ENCODE data around the gene RILP. TPM values are rescaled to one million over a fixed set of nuclear protein-coding genes. Genes with fewer than 3 reads are reported as not detected.

Gene RILP
- total and polyA plus RNA-seq, 12 donors = 47.5 to 152 (median 63.2) TPM

- Histone ChIP-seq H3K4me1 (peaks cover 3 to 54% (median 24%) of the 10 kb centered on the region in 9 donors), H3K27ac (peak overlapping the region; percentile 68 to 99 (median 92)), H3K9me3 (no peaks in the 10 kb centered on the region), H3K36me3 (peaks cover 0 to 23% (median 0%) of the 10 kb centered on the region in 9 donors), H3K27me3 (no peaks in the 10 kb centered on the region), H3K4me3 (peak overlapping the region; percentile 73 to 93 (median 80))
- 6 to 7% methylated on average over 45 of the region's 45 CpGs for WGBS, 2 donors
- intact Hi-C loops (cut with DNase I) = loop anchor here in 9 of 10 donors (1.0 to 5.0 kb wide), 6 partner anchors 19 to 57 kb away; partner anchors contain the start of gene RILP (in 1 of the 9)
- ATAC-seq = peak in 6 of 8 donors; percentile 17 to 31 (median 19)
- peak; percentile 63 to 71 for DNase-seq
- TF ChIP-seq, protein P1, sequence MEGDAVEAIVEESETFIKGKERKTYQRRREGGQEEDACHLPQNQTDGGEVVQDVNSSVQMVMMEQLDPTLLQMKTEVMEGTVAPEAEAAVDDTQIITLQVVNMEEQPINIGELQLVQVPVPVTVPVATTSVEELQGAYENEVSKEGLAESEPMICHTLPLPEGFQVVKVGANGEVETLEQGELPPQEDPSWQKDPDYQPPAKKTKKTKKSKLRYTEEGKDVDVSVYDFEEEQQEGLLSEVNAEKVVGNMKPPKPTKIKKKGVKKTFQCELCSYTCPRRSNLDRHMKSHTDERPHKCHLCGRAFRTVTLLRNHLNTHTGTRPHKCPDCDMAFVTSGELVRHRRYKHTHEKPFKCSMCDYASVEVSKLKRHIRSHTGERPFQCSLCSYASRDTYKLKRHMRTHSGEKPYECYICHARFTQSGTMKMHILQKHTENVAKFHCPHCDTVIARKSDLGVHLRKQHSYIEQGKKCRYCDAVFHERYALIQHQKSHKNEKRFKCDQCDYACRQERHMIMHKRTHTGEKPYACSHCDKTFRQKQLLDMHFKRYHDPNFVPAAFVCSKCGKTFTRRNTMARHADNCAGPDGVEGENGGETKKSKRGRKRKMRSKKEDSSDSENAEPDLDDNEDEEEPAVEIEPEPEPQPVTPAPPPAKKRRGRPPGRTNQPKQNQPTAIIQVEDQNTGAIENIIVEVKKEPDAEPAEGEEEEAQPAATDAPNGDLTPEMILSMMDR (IDR thresholded peaks at IDR 0.05) = peak; percentile 33 to 76 (median 60)
Measured at GRCh38 chr17:1629504-1630310, 20.0 kb downstream of the RILP start.

- Histone ChIP-seq H3K27me3 (no peaks in the 10 kb centered on the region), H3K4me1 (peaks cover 3 to 54% (median 21%) of the 10 kb centered on the region in 9 donors), H3K27ac (peak overlapping the region; percentile 68 to 99 (median 92)), H3K36me3 (peaks cover 0 to 16% (median 0%) of the 10 kb centered on the region in 9 donors), H3K4me3 (peak overlapping the region; percentile 73 to 93 (median 80)), H3K9me3 (no peaks in the 10 kb centered on the region)
- intact Hi-C loops (cut with DNase I) = loop anchor here in 7 of 10 donors (1.0 to 5.0 kb wide), 6 partner anchors 20 to 57 kb away; partner anchors contain the start of gene RILP (in 1 of the 7)
- DNase-seq = peak; percentile 92 to 95
- WGBS, 2 donors = 0 to 1% methylated on average over 66 to 77 of the region's 77 CpGs
- TF ChIP-seq, protein P1 (IDR thresholded peaks at IDR 0.05) = peak in 8 of 9 donors; percentile 35 to 73 (median 48)
- peak; percentile 84 to 92 (median 90) for ATAC-seq
Measured at GRCh38 chr17:1628856-1629503, 20.7 kb downstream of the RILP start.

DNA sequence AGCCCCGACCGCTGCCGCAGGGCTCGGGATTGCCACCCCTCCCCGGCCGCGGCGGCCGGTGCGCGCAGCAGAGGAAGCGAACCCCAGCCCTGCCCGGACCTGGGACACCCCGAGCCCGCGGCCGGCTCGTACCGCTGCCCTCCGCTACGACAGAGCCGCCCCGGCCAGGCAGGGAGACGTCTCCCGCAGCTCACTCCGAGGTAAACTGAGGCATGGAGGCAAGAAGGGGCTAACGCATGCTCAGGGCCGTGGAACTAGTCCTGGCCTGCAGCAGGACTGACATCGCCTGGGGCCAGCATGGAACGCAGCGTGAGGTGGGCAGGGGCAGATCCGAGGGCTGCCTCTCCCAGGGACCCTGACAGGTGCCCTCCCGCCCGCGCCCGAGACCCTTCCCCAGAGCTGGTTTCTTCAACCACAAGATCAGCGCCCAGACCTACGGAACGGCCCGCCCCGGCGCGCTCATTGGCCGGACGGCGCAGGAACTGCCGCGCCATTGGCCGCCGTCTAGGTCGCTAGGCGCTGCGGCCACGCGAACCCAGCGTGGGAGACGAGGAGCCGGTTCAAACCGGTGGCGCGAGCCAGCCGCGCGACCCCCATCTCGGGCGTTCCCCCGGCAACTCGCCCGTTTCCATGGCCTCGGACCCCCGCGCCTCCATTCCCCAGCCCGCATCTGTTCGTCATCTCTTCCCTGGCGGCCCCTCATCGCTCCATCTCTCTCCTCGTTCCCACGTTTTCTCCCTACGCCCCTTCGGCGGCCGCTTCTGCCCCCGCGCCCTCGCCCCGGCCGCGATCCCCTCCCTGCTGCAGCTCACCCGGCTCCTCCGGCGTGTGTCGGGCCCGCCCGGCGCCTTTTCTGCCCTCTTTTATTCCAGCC lies 21.4 kb downstream of the RILP start, which contains the start of gene SLC43A2:
Gene SLC43A2 (minus strand): TSS at position 853 of the 874 bp plus-strand sequence. CDS start 960 bp downstream, outside the sequence.
- H3K4me3 ChIP-seq = peak within 1 kb of the TSS; percentile 73 to 93 (median 80)
- H3K27ac ChIP-seq = peak within 1 kb of the TSS; percentile 68 to 99 (median 92)
- H3K27me3 ChIP-seq = no peaks in the 10 kb centered on the region
- peak; percentile 79 to 82 for DNase-seq
- TF ChIP-seq, protein P1 (IDR thresholded peaks at IDR 0.05) = no peak
- intact Hi-C loops (cut with DNase I) = loop anchor here in 6 of 10 donors (1.0 to 5.0 kb wide), 6 partner anchors 21 to 56 kb away; partner anchors contain the start of gene RILP (in 1 of the 6)
- peak; percentile 85 to 93 (median 91) for ATAC-seq
- peaks cover 0 to 15% (median 0%) of the 10 kb centered on the region in 9 donors for H3K36me3 ChIP-seq
- WGBS, 2 donors = 1% methylated on average over 95 of the region's 95 CpGs
- no peaks in the 10 kb centered on the region for H3K9me3 ChIP-seq
- peaks cover 3 to 54% (median 21%) of the 10 kb centered on the region in 9 donors for H3K4me1 ChIP-seq
